Superior temporal gyrus (tissue), 1 donor: ENCODE data around the gene PPP1R9B.

Experiments used
- DNase-seq: peaks from one replicate; pipeline ENCODE4 v3.0.0-alpha.2; 2016; ENCODE audit errors: extremely low spot score

The PPP1R9B gene

DNA sequence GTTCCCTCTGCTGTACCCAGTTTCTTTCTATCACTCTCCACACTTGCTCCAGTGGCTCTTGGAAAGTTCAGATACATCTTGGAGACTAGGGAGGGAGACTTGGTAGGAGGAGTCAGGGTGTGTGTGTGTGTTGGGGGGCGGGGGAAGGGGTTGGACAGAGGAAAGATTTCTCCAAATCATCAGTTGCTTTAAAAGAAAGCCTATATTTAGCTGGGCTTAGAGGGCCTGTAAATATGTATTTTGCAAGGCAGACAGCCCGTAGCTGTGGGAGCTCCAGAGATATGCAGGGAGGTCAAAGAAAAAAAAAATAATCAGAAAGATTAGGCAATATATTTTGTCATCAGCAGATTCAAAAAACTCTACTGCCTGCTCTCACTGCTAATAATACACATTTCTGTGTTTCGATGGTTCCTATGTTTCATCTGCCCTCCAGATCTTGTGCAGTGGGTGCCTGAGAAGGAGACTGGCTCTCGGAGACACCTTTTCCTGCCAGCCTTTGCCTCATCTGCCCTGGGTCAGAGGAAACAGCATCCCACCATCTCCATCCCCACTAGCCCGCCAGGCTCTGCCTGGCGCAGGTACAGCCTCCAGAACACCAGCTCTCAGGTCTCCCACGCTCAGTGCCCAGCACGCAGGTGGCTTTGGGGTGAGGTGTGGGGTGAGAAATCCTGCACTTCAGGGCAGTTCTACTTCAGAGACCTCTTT is 4.8 kb upstream of the PPP1R9B start:
- DNase-seq = no peak

- no peak for DNase-seq
Measured at GRCh38 chr17:50154604-50155003, 4.1 kb upstream of the PPP1R9B start.

GRCh38 chr17:50153650-50154575 is 3.4 kb upstream of the PPP1R9B start:
- no peak for DNase-seq

GRCh38 chr17:50152736-50153135 is 2.3 kb upstream of the PPP1R9B start:
- DNase-seq = no peak

DNA sequence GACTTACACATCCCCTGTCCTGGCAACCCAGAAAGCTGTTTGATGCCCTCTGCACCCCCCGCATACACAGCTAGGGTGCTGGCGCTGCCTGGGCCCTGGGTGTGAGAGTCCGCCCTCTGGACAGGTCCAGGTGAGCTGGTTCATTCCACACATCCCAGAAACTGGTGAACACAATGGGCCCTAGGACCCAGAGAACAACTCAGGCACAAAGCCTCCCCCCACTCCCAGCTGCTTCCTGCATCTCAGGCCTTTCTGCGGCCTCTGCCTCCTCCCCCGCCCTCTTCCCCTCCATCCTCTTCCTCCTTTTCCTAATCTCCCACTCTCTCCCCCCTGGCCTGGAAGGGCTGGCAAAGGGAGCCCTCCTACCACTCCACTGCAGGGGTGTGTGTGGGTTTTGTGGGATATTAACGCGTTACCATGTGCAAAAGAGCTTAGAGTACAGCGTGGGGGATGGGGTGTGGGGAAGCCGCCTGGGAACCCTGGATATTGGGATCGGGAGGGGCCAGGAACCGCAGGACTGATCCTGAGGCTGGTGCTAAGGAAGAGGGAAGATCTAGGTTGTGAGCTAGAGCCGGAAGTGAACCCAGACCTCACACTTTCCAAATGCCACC is 1.6 kb upstream of the PPP1R9B start:
- peak; percentile 97 for DNase-seq

GRCh38 chr17:50151041-50151936 is 812 bp upstream of the PPP1R9B start:
- DNase-seq = peak; percentile 88

DNA sequence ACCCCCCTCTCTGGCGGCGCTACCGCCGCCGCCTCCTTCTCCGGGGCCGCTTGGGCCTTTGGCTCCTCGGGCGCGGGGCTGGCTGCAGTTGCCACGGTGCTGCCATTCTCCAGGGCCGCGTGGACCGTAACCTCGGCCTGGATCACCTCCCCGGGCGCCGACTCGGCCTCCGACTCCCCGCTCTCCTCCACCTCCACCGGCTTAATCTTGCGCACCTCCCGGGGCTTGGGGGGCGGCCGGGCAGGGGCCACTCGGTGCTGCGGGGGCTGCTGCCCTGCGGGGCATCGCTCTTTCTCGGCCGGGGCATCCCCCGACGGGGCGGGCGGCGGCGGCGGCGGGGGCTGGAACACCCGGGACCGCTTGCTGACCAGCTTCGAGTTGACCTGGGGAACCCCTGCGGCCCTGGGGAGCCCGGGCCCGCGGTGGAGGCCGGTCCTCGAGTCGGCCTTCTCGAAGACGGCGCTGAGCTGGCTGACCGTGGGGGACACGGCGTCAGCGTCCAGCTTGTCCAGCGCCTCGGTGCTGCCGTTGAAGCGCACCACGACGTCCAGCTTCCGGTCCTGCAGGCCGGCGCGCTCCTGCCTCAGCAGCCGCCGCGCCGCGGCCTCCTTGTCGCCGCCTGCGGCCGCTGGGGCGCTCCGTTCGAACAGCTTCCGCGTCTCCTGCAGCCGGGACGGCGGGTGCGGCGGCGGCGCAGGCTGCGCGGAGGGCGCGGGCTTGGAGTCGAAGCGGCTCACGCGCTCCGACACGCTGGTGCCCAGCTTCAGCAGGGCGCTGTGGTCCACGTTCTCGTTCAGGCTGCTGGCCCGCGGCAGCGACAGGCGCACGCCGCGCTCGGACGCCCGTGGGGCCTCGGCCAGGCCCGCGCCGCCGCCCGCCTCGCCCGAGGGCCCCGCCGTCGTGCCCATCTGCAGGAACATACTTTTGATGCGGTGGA is 792 bp downstream of the PPP1R9B start:
- peak; percentile 33 for DNase-seq

DNA sequence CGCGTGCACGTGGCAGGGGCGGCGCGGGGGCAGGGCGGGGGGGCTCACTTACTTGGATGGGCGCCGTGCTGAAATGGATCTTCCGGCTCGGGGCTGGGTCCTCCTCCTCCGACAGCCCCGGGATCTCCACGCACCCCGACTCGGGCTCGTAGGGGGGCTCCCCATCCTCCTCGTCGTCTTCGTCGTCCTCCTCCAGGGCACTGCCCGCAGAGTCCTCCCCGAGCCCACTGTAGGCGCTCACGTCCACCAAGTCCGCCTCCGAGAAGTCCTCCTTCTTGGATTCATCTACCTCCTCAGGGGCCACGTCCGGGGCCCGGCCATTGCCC is 1.4 kb downstream of the PPP1R9B start:
- DNase-seq = no peak

DNA sequence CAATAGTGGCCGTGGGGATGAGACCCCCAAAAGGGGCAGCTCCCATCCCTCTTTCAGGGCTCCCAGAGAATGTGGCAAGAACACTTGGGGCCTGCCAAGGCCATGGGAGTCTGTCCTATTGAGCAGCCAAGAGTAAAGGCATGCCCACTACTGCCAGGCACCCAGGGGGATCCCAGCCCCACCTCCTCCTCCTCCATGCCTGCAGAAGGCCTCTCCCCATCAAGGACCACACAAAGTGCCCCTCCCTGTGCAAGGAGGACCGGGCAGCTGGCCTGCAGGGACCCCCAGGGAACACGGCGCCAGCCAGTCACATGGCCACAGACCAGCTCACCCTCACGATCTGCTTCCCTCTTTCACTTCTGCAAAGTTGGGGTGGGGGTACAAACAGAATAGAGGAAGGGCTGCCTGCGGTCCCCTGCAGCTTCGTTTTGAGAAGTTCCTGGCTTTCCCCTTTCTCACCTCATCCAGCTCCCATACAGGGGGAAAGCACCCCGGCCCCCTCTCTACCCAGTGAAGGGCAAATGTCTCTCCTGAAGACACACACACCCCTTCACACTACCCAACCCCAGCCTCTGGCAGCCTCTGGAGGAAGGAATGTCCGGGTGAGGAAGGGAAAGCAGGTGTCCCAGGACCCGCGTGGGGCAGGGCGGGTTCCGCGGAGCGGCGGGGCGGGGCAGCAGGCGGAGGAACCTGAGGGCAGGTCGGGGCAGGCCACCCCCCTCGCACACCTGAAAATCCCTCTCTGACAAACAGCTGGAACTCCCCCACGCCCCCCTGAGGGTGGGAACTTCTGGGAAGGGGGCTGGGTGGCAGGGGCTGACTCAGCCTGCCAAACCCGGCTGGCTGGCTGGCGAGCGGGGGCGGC is 2.0 kb downstream of the PPP1R9B start:
- peak; percentile 43 for DNase-seq

- no peak for DNase-seq
Measured at GRCh38 chr17:50147841-50148225, 2.6 kb downstream of the PPP1R9B start.

DNA sequence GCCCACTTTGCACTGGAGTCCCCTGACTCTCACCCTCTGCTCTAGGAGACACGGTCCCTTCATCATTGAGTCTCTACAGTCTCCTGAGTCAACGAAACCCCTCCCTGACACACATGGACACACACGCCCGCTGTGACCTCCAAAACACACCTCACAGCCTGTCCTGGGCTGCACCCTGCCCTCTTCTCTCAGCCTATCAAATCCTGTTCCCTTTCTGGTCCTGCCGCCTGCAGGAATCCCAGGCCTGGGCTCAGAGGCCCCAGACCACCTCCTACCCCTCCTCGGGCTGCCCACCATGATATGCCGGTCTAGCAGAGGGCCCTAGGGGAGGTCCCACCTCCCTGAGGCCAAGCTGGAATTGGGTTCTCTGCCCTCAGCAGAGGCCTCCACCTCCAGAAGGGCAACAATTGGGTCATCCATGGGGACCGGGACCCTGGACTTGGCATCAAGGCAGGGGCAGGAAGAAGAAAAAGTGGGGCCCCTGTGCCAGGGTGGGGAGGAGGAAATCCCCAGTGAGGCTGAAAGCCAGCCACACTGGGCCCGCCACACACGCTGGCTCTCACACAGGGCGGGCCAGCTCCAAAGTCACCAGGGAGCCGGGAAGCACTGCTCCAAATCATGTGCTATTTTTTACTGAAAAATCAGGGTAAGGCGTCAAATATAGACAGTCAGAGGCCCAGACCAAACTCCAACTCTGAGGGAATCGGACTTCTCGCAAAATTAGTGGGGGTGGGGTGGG is 3.4 kb downstream of the PPP1R9B start:
- no peak for DNase-seq

- DNase-seq = no peak
Measured at GRCh38 chr17:50146230-50146926, 4.1 kb downstream of the PPP1R9B start.

- no peak for DNase-seq
Measured at GRCh38 chr17:50145532-50146229, 4.8 kb downstream of the PPP1R9B start.

DNA sequence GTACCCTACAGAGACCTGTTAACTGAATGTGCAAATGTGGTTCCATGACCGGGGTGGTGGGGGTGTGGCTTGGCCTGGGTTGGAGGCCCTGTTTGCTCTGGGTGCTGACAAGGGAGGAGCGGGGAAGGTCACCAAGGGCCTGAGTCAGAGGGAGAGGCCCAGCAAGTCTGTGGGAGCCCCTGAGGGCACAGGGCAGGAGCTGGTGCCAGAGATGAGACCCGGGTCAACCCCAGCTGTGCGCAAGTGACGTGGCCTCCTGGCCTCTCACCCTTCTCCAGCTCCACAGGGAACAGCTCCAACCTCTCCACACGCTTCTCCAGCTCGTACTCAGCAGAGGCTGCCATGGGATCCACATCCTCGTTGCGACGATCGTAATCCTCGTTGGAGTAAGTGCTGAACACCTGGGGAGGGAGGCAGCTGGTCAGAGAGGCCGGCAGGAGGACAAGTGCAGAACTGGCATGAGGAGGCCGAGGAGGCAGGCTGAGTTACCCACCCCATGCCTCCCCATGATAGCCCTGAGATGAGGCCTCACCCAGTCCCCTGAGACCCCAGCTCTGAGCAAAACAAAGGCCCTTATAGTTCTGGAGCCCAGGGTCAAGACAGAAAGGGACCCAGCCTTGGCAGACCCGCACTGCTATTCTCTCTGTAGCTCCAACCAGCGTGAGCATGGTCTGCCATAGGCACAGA is 5.5 kb downstream of the PPP1R9B start:
- no peak for DNase-seq

GRCh38 chr17:50144355-50144754 is 6.1 kb downstream of the PPP1R9B start:
- DNase-seq = no peak

- no peak for DNase-seq
Measured at GRCh38 chr17:50143461-50144176, 6.9 kb downstream of the PPP1R9B start.
